Measurements from ENCODE around the gene TJP1.

- no peak for TF ChIP-seq ZNF425 (CRISPR knock-in tag; conservative IDR thresholded peaks at IDR 0.05)
- no peak for TF ChIP-seq CTCF (IDR thresholded peaks at IDR 0.05)
These were observed 10.4 kb upstream of the TJP1 start for GRCh38 chr15:29832709-29833108.
